Activated CD8-positive, alpha-beta memory T cell treated with anti-CD3 and anti-CD28 coated beads for 4 hours (primary cell): Measurements from ENCODE around the gene TNXB.
"Not testable (repeated sequence)": the region's sequence is repeated elsewhere in the genome, so short reads cannot be mapped to it uniquely, and the experiment has no call there.

Experiments
- DNase-seq, 2 donors: peaks; one replicate each; pipeline ENCODE4 v3.0.0-alpha.2; 2020; ENCODE audit warnings: low read depth in 2 of 2

The TNXB gene

DNA sequence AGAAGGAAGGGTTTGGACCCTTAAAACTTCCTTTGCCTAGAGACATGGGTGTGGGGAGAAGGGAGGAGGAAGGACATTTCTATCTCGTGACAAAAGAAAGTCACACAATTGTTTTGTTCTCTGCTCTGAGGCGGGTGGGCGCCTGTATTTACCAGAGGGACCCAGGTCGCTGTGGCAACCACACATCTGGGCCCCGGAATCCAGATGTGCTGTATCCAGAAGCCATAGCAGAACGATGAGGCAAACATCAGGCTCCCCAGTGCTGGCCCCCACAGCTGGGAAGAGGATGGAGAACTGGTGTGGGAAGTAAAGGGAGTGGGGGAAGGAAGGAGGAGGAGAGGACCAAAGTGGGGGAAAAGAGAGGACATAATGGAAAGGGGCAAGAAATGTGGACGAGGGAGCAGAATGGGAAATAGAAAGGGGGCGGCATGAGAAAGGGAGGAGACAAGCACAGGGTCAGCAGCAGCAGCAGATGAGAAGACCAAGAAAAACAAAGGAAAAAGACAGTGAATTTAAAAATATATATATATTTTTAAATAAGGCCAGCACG is 3.4 kb upstream of the TNXB start:
- DNase-seq: no peak

DNA sequence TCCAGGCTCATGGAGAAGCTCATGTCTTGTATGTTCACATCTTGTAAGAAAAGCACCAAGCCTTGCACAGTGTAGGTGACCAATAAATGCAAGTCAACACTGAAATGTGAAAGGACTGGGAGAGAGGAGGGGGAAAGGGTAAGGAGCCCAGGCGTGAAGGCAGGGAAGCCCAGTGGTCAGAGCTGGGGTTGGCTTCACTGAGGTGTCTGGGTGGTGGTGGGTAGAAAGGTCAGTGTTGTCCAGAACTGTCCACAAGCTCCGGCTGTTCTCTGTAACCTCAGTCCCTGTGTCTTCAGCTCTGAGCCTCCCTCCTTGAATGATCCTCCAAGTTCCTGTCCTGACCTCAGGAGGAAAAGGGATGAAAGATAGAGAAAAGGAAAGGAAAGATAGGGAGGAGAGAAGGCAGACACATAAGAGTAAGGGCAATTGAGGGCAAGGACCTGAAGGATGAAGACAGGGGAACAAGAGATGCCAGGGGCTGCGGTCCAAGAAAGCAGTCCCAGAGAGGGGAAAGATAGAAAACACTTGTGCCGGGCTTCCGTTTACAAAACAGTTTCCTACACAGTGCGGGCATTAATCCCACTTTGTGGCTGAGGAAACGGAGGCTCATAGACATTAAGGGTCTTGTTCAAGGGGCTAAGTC is 2.4 kb upstream of the TNXB start:
- no peak for DNase-seq

DNA sequence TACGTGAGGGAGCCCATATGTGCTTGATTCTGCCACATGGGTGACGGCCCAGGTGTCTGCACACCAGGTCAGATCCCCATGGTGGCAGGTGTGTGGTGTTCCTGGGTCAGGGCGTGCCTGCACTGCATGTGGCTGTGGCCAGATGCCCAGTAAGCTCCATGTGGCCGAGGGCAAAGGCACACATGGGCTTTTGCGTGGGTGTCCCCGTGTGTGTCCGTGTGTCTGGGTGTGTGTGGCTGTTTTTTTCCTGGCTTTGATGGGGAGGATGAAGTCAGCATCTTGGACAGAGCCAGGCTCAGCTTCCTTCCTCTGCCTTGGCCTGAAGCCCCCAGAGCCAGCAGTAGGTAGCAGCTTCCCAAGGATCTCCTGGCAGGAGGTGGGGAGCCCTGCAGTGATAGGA is 1.5 kb upstream of the TNXB start:
- DNase-seq: no peak

DNA sequence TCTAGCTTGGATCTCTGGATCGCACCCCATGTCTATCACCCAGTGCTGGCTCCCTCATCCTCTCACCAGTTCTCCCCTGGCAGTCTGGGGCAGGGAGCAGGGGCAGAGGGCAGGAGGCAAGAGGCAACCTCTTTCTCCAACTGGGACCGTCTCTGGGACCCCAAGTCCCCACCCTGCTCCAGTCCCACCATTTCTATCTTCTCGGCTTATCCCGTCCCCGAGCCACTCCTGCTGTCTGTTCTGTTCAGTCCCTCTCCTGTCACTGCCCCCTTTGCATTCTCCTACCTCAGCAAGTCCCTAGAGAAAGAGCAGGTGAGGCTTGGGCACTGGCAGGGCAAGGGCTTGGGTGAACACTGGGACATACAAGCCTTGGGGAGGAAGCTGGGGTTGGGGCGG is 625 bp upstream of the TNXB start:
- no peak for DNase-seq

DNA sequence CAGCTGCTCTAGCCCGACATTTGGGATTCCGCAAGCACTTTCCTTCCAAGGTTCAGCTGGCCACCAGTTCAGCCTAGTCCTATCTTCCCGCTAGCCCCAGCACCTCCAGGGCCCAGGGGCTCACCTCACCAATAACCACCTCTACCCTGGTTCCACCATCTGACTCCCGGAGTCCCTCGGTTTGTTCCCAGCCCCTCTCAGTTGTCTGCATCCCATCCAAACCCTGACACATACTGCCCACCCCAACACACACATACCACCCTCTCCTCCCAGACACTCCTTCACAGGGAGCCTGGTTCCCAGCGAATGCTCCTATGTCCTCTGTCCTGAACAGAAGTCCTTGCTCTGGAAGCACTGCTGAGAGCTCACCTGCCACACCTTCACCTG is 418 bp downstream of the TNXB start:
- no peak for DNase-seq

DNA sequence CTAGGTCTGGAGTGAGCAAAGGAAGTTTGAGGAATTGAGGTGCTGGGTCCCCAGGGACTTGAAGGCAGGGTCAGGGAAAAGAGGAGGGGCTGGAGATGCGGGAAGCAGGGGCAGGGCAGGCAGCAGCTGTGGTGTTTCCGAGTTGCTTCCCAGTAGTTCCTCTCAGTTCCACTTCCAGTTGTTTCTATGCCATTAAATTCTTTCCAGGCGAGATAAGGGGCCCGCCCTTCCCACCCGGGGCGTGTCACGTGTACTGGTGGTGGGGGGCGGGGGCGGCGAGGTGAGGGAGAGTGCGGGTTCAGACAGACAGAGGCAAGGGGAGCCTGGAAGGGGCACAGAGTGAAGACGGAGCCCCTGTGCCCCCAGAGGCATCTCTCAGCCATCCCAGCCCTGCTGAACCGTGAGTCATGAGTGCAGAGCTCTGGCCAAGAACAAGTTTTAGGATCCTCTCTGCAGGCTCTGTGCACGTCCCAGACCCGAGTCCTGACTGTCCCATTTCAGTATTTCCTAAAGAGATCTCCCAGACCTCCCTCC is 977 bp downstream of the TNXB start:
- no peak for DNase-seq

DNA sequence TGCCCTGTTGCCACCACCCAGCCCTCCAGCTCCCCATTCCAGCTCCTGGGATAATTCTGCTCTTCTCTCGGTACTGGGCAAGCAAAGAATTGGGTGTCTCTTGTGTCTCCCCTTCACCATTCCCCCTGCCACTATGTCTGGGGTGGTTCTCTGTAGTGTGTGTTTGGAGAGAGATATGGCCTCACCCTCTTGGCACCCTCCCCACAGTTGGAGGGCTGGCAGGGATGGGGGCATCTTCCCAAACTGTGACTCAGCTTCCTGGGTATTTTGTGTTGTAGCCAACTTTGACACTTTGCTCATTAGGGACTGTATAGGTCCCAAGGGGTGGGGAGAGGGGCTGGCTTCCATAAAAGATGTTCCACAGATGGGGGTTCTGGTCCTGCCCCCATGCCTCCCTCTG is 1.7 kb downstream of the TNXB start:
- DNase-seq: no peak

DNA sequence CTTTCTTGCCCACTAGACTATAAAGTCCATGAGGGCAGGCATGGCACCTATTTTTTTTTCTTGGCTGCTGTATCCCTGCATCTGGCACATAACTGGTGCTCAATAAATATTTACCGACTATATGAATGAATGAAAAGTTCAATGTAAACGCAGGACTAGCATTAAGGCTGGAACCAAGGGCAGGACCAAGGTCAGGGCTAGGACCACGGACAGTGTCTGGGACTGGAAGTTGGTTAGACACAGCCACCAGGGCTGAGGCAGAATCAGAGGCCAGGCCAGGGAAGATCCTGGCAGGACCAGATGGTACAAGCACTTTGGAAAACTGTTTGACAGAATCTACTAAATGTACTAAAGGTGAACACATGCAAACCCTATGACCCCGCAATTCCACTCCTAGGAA is 3.7 kb downstream of the TNXB start:
- DNase-seq: no peak

DNA sequence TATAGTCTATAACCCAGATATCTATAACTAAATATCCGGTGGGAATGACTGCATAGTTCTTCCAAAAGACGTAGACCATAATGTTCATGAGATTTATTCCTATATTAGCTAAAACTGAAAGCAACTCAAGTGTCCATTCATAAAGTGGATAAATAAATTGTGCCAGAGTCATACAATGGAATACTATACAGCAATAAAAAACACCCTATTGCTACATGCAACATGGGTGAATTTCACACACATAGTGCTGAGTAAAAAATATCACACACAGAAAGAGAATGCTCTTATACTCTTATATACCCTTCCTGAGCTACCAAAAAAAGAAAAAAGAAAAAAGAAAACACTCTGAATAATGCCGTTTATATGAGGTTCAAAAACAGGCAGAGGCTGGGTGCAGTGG is 6.9 kb downstream of the TNXB start:
- no peak for DNase-seq

DNA sequence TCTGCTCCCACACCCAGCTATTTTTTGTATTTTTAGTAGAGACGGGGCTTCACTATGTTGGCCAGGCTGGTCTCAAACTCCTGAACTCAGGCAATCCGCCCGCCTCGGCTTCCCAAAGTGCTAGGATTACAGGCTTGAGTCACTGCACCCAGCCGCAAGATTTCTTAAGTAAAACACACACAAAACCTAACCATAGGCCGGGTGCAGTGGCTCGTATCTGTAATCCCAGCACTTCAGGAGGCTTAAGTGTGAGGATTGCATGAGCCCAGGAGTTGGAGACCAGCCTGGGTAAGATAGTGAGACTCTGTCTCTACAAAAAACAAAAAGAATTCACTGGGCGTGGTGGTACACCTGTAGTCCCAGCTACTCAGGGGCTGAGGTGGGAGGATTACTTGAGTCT is 8.9 kb downstream of the TNXB start:
- DNase-seq: not testable (repeated sequence)

DNA sequence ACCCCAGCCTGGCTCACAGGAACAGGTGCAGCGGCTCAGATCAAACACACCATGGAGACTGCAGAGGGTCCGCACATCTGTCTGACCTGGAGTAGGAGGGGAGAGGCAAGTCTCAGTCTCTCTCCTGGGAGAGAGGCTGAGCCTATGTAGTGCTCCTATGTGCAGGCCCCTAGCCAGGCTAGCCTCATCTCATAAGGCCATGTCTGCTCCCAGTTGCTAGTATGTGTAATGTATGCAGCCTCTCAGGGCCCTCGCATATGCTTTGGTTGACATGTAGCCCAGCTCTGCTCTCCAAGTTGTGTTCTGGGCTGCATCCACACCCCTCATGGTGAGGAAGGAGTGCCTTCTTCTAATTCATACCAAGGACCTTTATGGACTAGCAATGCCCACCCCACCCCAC is 11.8 kb downstream of the TNXB start:
- DNase-seq: no peak

DNA sequence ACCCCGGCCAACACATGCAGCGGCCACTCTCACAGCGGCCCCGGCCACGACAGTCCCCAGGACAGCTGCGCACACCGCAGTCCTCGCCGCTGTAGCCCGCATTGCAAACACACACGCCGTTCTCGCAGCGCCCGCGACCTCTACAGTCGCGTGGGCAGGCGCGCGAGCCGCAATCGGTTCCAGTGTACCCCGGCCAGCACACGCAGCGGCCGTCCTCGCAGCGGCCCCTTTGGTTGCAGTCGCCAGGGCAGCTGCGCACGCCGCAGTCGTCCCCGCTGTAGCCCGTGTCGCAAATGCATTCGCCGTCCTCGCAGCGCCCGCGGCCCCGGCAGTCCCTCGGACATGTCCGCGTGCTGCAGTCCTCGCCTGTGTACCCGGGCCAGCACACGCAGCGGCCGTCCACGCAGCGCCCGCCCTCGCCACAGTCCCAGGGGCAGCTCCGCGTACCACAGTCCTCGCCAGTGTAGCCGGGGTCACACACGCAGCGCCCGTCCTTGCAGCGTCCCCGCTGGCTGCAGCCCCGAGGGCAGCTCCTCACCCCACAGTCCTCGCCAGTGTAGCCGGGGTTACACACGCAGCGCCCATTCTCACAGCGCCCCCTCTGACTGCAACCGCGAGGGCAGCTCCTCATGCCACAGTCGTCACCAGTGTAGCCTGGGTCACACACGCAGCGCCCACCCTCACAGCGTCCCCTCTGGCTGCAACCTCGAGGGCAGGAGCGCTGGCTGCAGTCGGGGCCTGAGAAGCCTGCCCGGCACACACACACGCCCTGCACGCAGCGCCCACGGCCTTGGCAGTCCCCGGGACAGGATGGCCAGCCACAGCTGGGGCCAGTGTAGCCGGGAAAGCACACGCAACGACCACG is 12.5 kb downstream of the TNXB start:
- DNase-seq: no peak

DNA sequence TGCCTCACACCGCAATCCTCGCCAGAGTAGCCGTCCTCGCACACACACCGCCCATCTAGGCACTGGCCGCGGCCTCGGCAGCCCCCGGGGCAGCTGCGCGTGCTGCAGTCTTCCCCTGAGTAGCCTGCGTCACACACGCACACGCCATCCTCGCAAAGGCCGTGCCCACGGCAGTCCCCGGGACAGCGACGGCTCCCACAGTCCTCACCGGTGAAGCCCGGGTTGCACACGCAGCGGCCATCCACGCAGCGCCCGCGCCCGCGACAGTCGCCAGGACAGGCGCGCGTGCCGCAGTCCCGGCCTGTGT is 13.1 kb downstream of the TNXB start:
- DNase-seq: no peak

DNA sequence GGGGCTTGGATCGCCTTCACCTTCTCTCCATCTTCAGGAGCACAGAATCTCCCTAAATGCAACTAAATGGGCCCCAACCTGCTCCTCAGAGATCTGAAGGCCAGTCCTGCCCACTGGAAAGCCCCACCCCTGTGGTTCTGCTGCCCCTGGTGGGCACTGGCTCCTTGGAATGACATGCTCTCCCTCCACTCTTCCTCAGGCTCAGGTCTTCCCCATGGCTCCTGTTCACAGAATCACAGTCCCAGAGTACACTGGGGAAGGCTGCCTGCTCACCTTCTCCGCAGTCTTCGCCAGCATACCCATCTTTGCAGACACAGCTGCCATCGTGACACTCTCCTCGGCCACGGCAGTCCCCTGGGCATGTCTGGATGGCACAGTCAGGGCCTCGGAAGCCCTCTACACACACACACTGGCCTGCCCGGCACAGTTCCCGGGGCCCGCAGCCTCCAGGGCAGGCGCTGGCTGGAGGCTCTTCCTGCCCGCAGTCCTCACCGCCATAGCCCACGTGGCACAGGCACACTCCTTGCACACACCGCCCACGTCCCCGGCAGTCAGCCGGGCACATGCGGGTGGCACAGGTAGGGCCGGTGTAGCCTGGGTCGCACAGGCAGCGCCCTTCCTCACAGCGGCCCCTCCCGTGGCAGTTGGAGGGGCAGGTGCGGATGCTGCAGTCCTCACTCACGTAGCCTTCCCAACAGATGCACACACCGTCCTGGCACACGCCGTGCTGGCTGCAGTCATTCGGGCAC is 13.6 kb downstream of the TNXB start:
- no peak for DNase-seq

DNA sequence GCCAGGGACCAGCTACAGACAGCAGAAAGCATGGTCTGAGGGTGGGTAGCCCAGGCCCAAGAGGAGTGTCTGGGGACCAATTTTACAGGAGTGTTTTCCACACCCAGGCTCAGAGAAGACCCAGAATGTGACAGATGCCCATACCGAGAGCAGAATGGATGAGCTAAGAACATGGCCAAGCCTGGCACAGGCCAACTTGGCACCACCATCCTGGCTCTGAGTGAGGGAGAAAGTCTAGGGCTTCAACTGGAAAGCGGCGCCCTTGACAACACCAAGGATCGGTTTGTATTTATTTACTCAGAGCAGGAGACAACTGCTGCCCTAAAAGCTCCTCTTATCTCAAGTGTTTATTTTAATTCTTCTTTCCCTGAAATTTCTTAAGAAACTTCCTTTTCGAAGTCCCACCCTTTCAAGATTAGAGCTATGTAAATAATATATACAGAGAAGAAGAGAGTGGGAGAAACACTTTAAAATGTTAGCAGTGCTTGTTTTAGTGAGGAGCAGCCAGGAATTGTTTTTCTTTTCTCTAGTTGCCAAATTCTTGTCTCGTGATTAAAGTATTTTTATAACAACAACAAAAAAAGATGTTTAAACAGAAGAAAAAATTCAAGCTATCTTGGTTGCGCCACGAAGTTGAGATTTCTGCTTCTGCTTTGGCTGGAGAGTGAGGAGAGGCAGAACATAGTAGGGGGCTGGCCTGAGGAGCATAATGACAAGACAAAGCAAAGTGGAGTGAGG is 16.2 kb downstream of the TNXB start:
- no peak for DNase-seq

DNA sequence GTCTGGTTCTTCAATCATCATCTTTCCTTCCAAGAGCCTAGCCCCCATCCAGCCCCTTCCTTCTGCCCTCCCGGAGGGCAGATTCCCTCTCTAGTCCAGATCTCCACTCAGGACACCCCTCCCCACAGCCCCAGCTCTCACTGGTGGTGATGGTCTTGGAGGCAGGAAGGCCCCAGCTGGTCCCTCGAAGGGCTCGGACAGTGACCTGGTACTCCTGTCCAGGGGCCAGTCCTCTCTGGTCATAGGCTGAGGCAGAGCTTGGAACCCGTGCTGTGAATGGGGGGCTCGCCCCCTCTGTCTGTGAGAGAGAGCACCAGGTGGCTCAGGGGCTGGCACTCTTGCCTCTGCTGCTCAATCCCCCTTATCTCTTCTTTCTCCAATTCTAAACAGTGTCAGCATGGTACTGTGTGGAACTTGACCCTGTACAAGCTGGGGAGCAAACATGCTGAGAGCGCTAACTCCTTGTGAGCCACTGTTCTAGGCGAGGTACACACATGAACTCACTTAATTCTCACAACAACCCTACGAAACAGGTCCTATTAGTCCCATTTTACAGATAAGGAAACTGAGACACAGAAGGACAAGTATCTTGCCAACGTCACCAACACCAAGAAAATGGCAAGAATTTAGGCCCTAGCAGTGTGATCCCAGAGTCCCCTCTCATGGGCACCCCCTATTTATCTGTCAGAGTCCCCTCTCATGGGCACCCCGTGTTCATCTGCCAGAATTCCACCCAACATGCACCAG is 19.9 kb downstream of the TNXB start:
- DNase-seq: no peak

DNA sequence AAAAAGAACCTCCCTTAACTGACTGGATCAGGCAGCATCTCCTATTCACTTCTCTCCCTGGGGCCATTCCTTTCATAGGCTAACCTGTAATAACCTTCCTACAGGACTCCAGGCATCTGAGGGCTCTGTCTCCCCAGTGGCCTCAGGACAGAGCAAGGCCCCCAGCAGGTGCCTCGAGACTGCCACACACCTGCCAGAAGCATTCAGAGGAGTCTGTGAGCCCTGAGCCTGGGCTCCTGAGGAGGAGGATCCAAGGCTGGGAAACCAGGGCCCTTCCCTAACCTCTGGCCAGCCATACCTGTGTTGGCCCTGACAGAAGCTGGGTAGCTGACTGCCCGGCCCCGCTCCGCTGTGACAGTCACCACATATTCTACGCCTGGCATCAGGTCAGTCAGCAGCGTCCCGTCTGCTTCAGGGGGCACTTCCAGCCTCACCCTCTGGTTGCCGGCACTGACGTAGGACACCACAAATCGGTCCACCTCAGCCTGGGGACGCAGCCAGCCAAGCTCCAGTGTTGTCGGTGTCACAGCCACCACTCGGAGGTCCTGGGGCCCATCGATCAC is 20.6 kb downstream of the TNXB start:
- no peak for DNase-seq

DNA sequence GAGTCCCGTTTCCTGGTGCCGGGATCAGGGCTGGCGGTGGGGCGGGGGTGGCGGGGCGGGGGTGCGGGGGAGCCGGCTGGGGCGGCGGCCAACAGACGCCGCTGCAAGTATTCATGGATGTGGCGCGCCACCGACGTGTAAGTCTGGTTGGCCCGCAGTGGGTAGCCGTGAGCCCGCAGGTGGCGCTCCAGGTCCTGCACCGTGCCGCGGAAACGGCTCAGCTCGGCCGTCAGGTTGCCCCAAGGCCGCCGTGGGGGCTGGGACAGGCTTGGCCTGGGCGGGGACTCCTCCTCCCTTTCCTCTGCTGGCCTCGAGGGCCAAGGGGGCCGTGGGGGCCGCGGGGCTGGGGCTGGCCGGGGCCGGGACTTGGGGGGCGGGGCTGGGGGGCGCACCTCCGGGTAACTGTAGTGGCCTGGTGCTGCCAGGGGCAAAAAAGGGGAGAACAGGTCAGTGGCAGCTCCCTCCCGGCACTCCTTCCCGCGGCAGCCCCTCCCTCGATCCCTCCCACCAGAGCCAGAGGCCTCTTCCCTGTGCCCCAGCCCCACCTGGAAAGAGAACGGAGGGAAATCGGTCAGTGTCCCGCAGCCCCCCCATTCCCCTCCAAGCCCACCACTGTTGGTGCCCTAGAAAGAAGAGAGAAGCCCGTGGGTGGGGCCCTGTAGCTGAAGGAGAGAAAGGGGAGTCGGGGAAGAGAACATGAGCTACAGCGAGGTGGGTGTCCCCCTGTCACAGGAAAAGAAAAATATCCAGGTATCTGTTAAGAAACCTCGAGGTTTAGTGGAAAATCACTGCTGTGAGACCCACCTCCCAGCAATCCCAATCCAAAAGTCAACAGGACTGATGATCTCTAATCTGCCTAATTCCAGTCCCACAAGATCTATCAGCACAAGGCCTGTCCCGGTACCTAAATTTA is 21.3 kb downstream of the TNXB start:
- peak; percentile 26 to 34 for DNase-seq
